Skin epidermis (tissue), 12 donors: ENCODE data around the gene LONP1.

Experiments
- H3K27ac ChIP-seq, 21 experiments: fragments of 200-600 bp; sonication (generic) in 11 of 21; one replicate each; pipeline ENCODE4 v1.5.0; 2020; ENCODE audit warnings: mild to moderate bottlenecking in 3 of 21, inconsistent platforms in 2 of 21, moderate library complexity in 2 of 21
- H3K4me3 ChIP-seq, 7 experiments: fragments of 200-600 bp; sonication (generic) in 2 of 7; one replicate each; pipeline ENCODE4 v1.5.0; 2020; ENCODE audit warnings: inconsistent platforms in 2 of 7, mild to moderate bottlenecking in 2 of 7, moderate library complexity in 1 of 7

Gene LONP1

GRCh38 chr19:5666921-5667610, 52.9 kb downstream of the LONP1 start:
- H3K27ac ChIP-seq, result no peak overlapping the region
- no peak overlapping the region for H3K4me3 ChIP-seq

GRCh38 chr19:5665781-5666513, 54.0 kb downstream of the LONP1 start:
- H3K4me3 ChIP-seq, result no peak overlapping the region
- no peak overlapping the region for H3K27ac ChIP-seq

GRCh38 chr19:5664515-5664914, 55.4 kb downstream of the LONP1 start:
- H3K27ac ChIP-seq, result no peak overlapping the region
- H3K4me3 ChIP-seq, result no peak overlapping the region

GRCh38 chr19:5663904-5664303, 56.0 kb downstream of the LONP1 start:
- H3K4me3 ChIP-seq, result no peak overlapping the region
- no peak overlapping the region for H3K27ac ChIP-seq

GRCh38 chr19:5661483-5661882, 58.5 kb downstream of the LONP1 start:
- no peak overlapping the region for H3K27ac ChIP-seq
- no peak overlapping the region for H3K4me3 ChIP-seq

- Histone ChIP-seq H3K27ac (no peak overlapping the region), H3K4me3 (no peak overlapping the region)
Observed at GRCh38 chr19:5655412-5655811, 64.5 kb downstream of the LONP1 start.

- H3K27ac ChIP-seq, result no peak overlapping the region
- no peak overlapping the region for H3K4me3 ChIP-seq
Observed at GRCh38 chr19:5654931-5655330, 65.0 kb downstream of the LONP1 start.

GRCh38 chr19:5652261-5652660, 67.7 kb downstream of the LONP1 start:
- Histone ChIP-seq H3K27ac (no peak overlapping the region), H3K4me3 (no peak overlapping the region)

- H3K4me3 ChIP-seq, result no peak overlapping the region
- no peak overlapping the region for H3K27ac ChIP-seq
Observed at GRCh38 chr19:5651361-5651760, 68.6 kb downstream of the LONP1 start.

GRCh38 chr19:5648464-5648863, 71.5 kb downstream of the LONP1 start:
- no peak overlapping the region for H3K27ac ChIP-seq
- H3K4me3 ChIP-seq, result no peak overlapping the region

- no peak overlapping the region for H3K4me3 ChIP-seq
- no peak overlapping the region for H3K27ac ChIP-seq
Observed at GRCh38 chr19:5646703-5647102, 73.2 kb downstream of the LONP1 start.

GRCh38 chr19:5645409-5645808, 74.5 kb downstream of the LONP1 start:
- Histone ChIP-seq H3K4me3 (no peak overlapping the region), H3K27ac (no peak overlapping the region)

GRCh38 chr19:5644037-5644436, 75.9 kb downstream of the LONP1 start:
- H3K27ac ChIP-seq, result no peak overlapping the region
- no peak overlapping the region for H3K4me3 ChIP-seq

GRCh38 chr19:5643060-5643459, 76.9 kb downstream of the LONP1 start:
- Histone ChIP-seq H3K4me3 (no peak overlapping the region), H3K27ac (no peak overlapping the region)

- no peak overlapping the region for H3K4me3 ChIP-seq
- no peak overlapping the region for H3K27ac ChIP-seq
Observed at GRCh38 chr19:5642204-5642603, 77.7 kb downstream of the LONP1 start.
